H9 (cell line): ENCODE results near the gene GJA9. TPM values are rescaled to one million over a fixed set of nuclear protein-coding genes. Genes with fewer than 3 reads are reported as not detected.

Experiments
- DNase-seq: peaks from one replicate; pipeline ENCODE4 v3.0.0-alpha.2; 2017
- H2AFZ ChIP-seq: one replicate; pipeline ENCODE4 v1.6.1; 2013; ENCODE audit warnings: mild to moderate bottlenecking, low read length, control low read depth, moderate library complexity
- H2AK5ac ChIP-seq: 2 replicates; pipeline ENCODE4 v1.6.1; 2013; ENCODE audit warnings: low read length, control low read depth, mixed read lengths; ENCODE audit not compliant: insufficient read length
- H2BK120ac ChIP-seq: one replicate; pipeline ENCODE4 v1.6.1; 2013; ENCODE audit warnings: low read depth, mild to moderate bottlenecking, low read length, control low read depth, inconsistent platforms; ENCODE audit not compliant: poor library complexity, severe bottlenecking
- H2BK12ac ChIP-seq: 2 replicates; pipeline ENCODE4 v1.6.1; 2013; ENCODE audit warnings: low read length, control low read depth, mixed read lengths, low read depth; ENCODE audit not compliant: insufficient read length
- H2BK15ac ChIP-seq: 2 replicates; pipeline ENCODE4 v1.6.1; 2013; ENCODE audit warnings: low read depth, low read length, control low read depth
- H2BK20ac ChIP-seq: one replicate; pipeline ENCODE4 v1.6.1; 2013; ENCODE audit warnings: low read depth, mild to moderate bottlenecking, low read length, control low read depth, inconsistent platforms; ENCODE audit not compliant: poor library complexity, severe bottlenecking
- H2BK5ac ChIP-seq: 2 replicates; pipeline ENCODE4 v1.6.1; 2013; ENCODE audit warnings: low read length, control low read depth, mixed read lengths; ENCODE audit not compliant: insufficient read length
- H3K14ac ChIP-seq: 2 replicates; pipeline ENCODE4 v1.6.1; 2013; ENCODE audit warnings: low read length, control low read depth; ENCODE audit not compliant: insufficient read depth
- H3K18ac ChIP-seq: 2 replicates; pipeline ENCODE4 v1.6.1; 2013; ENCODE audit warnings: low read depth, mild to moderate bottlenecking, mixed read lengths, low read length, control low read depth; ENCODE audit not compliant: insufficient read length
- H3K23ac ChIP-seq: 2 replicates; pipeline ENCODE4 v1.6.1; 2013; ENCODE audit warnings: low read length, control low read depth, mixed read lengths, low read depth; ENCODE audit not compliant: insufficient read length
- H3K23me2 ChIP-seq: 2 replicates; pipeline ENCODE4 v1.6.1; 2013; ENCODE audit warnings: low read depth, mild to moderate bottlenecking, mixed read lengths, low read length, control low read depth; ENCODE audit not compliant: insufficient read length, poor library complexity, severe bottlenecking
- H3K27ac ChIP-seq: 2 replicates; pipeline ENCODE4 v1.5.1; 2013; ENCODE audit warnings: low read length, control low read depth, mixed read lengths, low read depth; ENCODE audit not compliant: insufficient read length
- H3K27me3 ChIP-seq: 2 replicates; pipeline ENCODE4 v1.6.1; 2013; ENCODE audit warnings: low read length, control low read depth, inconsistent platforms; ENCODE audit not compliant: insufficient read depth
- H3K4ac ChIP-seq: 2 replicates; pipeline ENCODE4 v1.6.1; 2013; ENCODE audit warnings: low read depth, mild to moderate bottlenecking, control low read depth, inconsistent platforms, low read length, moderate library complexity
- H3K4me1 ChIP-seq: 2 replicates; pipeline ENCODE4 v1.6.1; 2013; ENCODE audit warnings: low read length, control low read depth, inconsistent platforms; ENCODE audit not compliant: insufficient read depth
- H3K4me2 ChIP-seq: 2 replicates; pipeline ENCODE4 v1.6.1; 2013; ENCODE audit warnings: low read length, control low read depth, mixed read lengths; ENCODE audit not compliant: insufficient read length, insufficient read depth
- H3K56ac ChIP-seq: 2 replicates; pipeline ENCODE4 v1.6.1; 2013; ENCODE audit warnings: low read depth, mild to moderate bottlenecking, mixed read lengths, low read length, control low read depth; ENCODE audit not compliant: insufficient read length
- H3K79me1 ChIP-seq: 2 replicates; pipeline ENCODE4 v1.6.1; 2013; ENCODE audit warnings: low read depth, mild to moderate bottlenecking, moderate library complexity, low read length, control low read depth, inconsistent platforms; ENCODE audit not compliant: insufficient read depth, poor library complexity, severe bottlenecking
- H3K79me2 ChIP-seq: 2 replicates; pipeline ENCODE4 v1.6.1; 2013; ENCODE audit warnings: low read length, control low read depth, inconsistent platforms; ENCODE audit not compliant: insufficient read depth
- H3K9ac ChIP-seq: 2 replicates; pipeline ENCODE4 v1.6.1; 2013; ENCODE audit warnings: low read length, control low read depth, mixed read lengths; ENCODE audit not compliant: insufficient read length; ENCODE audit errors: extremely low read depth
- H3K9me3 ChIP-seq: one replicate; pipeline ENCODE4 v1.6.1; 2013; ENCODE audit warnings: low read depth, low read length, inconsistent platforms; ENCODE audit not compliant: control insufficient read depth
- H3T11ph ChIP-seq: one replicate; pipeline ENCODE4 v1.6.1; 2013; ENCODE audit warnings: mild to moderate bottlenecking, low read length, control low read depth, inconsistent platforms
- H4K20me1 ChIP-seq: one replicate; pipeline ENCODE4 v1.6.1; 2013; ENCODE audit not compliant: control insufficient read depth, insufficient read length, insufficient read depth
- H4K5ac ChIP-seq: 2 replicates; pipeline ENCODE4 v1.6.1; 2013; ENCODE audit warnings: low read depth, mild to moderate bottlenecking, mixed read lengths, low read length, control low read depth; ENCODE audit not compliant: insufficient read length
- H4K8ac ChIP-seq: replicated peaks from 2 replicates; pipeline ENCODE4 v1.6.1; 2013; ENCODE audit warnings: low read length, control low read depth, mixed read lengths, low read depth; ENCODE audit not compliant: insufficient read length
- H4K91ac ChIP-seq: 2 replicates; pipeline ENCODE4 v1.6.1; 2013; ENCODE audit warnings: low read depth, mild to moderate bottlenecking, moderate library complexity, mixed read lengths, low read length, control low read depth; ENCODE audit not compliant: insufficient read length
- H3K27ac Mint-ChIP-seq, 3 experiments: 2 replicates in 2 of 3; 3 replicates in 1 of 3; pipeline ENCODE4 v1.8.0; 2020 to 2021; ENCODE audit warnings: mixed read lengths in 3 of 3, mild to moderate bottlenecking in 1 of 3, moderate library complexity in 1 of 3
- H3K27me3 Mint-ChIP-seq: 2 replicates; pipeline ENCODE4 v1.8.0; 2021; ENCODE audit warnings: low read depth, mild to moderate bottlenecking, moderate library complexity, mixed read lengths
- H3K36me3 Mint-ChIP-seq, 3 experiments: 2 replicates in 2 of 3; 3 replicates in 1 of 3; pipeline ENCODE4 v1.8.0; 2020 to 2021; ENCODE audit warnings: low read depth in 3 of 3, mixed read lengths in 3 of 3; ENCODE audit not compliant: insufficient read depth in 1 of 3
- H3K4me1 Mint-ChIP-seq, 2 experiments: 2 replicates each; pipeline ENCODE4 v1.8.0; 2020; ENCODE audit warnings: mixed read lengths in 2 of 2
- H3K4me3 Mint-ChIP-seq, 2 experiments: 2 replicates in 1 of 2; 3 replicates in 1 of 2; pipeline ENCODE4 v1.8.0; 2020 to 2021; ENCODE audit warnings: mild to moderate bottlenecking in 2 of 2, mixed read lengths in 2 of 2, moderate library complexity in 1 of 2
- H3K9me3 Mint-ChIP-seq, 2 experiments: 2 replicates in 1 of 2; 3 replicates in 1 of 2; pipeline ENCODE4 v1.8.0; 2020; ENCODE audit warnings: mild to moderate bottlenecking in 2 of 2, mixed read lengths in 2 of 2, moderate library complexity in 1 of 2
- CTCF ChIP-seq: fragments of 200-600 bp; sonication (generic); conservative IDR thresholded peaks from 3 replicates; pipeline ENCODE4 v1.8.0; 2021; ENCODE audit warnings: antibody characterized with exemption, mild to moderate bottlenecking
- WGBS: extraction: QIAGEN DNeasy Blood & Tissue Kit; methylation state at CpG from one replicate; pipeline ENCODE4 v1.1.7; 2013; ENCODE audit warnings: missing lambda C conversion rate, low lambda C conversion rate, mixed read lengths; ENCODE audit not compliant: insufficient read length; ENCODE audit errors: extremely low coverage; 5-methylcytosine and 5-hydroxymethylcytosine counted together
- total RNA-seq: library from RNA; stranded (reverse); gene quantifications from 2 replicates; pipeline ENCODE4 v1.2.1, GENCODE V29; 2021

The GJA9 gene
- total RNA-seq, 1 experiment from 2014 or later: not detected

- H3K23ac ChIP-seq: no peak overlapping the region
- H2BK120ac ChIP-seq: no peak overlapping the region
- no peak overlapping the region for H2BK12ac ChIP-seq
- H2AK5ac ChIP-seq: no peak overlapping the region
- H3K9ac ChIP-seq: no peak overlapping the region
- H3K27ac ChIP-seq: no peak overlapping the region
- H3K4me1 Mint-ChIP-seq: no peaks in the 10 kb centered on the region
- no peak overlapping the region for H3K4me2 ChIP-seq
- no peaks in the 10 kb centered on the region for H3K23me2 ChIP-seq
- H2BK20ac ChIP-seq: no peak overlapping the region
- H3K14ac ChIP-seq: no peak overlapping the region
- H2BK15ac ChIP-seq: no peak overlapping the region
- H3K4me3 Mint-ChIP-seq: no peak overlapping the region
- H3K9me3 Mint-ChIP-seq: no peaks in the 10 kb centered on the region
- H4K91ac ChIP-seq: no peak overlapping the region
- H3K27ac Mint-ChIP-seq: no peak overlapping the region
- H3K27me3 ChIP-seq: no peaks in the 10 kb centered on the region
- H3T11ph ChIP-seq: no peak overlapping the region
- no peak overlapping the region for H2BK5ac ChIP-seq
- H3K79me1 ChIP-seq: no peaks in the 10 kb centered on the region
- H4K20me1 ChIP-seq: no peaks in the 10 kb centered on the region
- TF ChIP-seq CTCF: no peak
- no peak overlapping the region for H3K56ac ChIP-seq
- DNase-seq: no peak
- no peak overlapping the region for H2AFZ ChIP-seq
- no peak overlapping the region for H3K18ac ChIP-seq
- H3K9me3 ChIP-seq: no peaks in the 10 kb centered on the region
- no peaks in the 10 kb centered on the region for H3K36me3 Mint-ChIP-seq
- H3K4me1 ChIP-seq: no peaks in the 10 kb centered on the region
- H3K79me2 ChIP-seq: no peaks in the 10 kb centered on the region
- H4K8ac ChIP-seq: no peak overlapping the region
- H4K5ac ChIP-seq: no peak overlapping the region
- no CpG with 5 or more reads among the region's 3 CpGs for WGBS
- no peak overlapping the region for H3K4ac ChIP-seq
- H3K27me3 Mint-ChIP-seq: peaks cover 25% of the 10 kb centered on the region
Measured at GRCh38 chr1:38826262-38826661, 55.1 kb downstream of the GJA9 start.

Other genes with a start within 250 kb of the GJA9 start
- gene RRAGC, start 21.8 kb downstream of the GJA9 start, total RNA-seq: 17.9 and 19.1 TPM in 2 replicates
- 33.1 and 35.2 TPM in 2 replicates for gene MYCBP, start 8.2 kb downstream of the GJA9 start, total RNA-seq
- gene RHBDL2, start 60.2 kb upstream of the GJA9 start, total RNA-seq: 0.15 TPM in 1 of 2 replicates, not detected in the other
- gene AKIRIN1, start 109.7 kb upstream of the GJA9 start, total RNA-seq: 235 and 237 TPM in 2 replicates
- gene NDUFS5, start 144.8 kb upstream of the GJA9 start, total RNA-seq: 367 and 376 TPM in 2 replicates